CD4-positive, CD25-positive, alpha-beta regulatory T cell (primary cell): Measurements from ENCODE around the gene CHML. TPM values are rescaled to one million over a fixed set of nuclear protein-coding genes. Genes with fewer than 3 reads are reported as not detected.

ENCODE experiments used
- ATAC-seq, 2 donors: fragments of 150-1000 bp; cut with Tn5 transposase; one replicate each; pipeline ENCODE4 v1.10.0; 2021; ENCODE audit warnings: low read depth in 2 of 2, moderate number of reproducible peaks in 2 of 2, moderate library complexity in 1 of 2
- DNase-seq, 3 donors: peaks; one replicate each; pipeline versions ENCODE4 v3.0.0 to v3.0.0-alpha.2; 2012 to 2022; ENCODE audit warnings: mixed read lengths in 1 of 3
- H3K27ac ChIP-seq: one replicate; pipeline ENCODE4 v1.7.0; 2013; ENCODE audit warnings: mild to moderate bottlenecking, low read length; ENCODE audit not compliant: insufficient read depth, poor library complexity, severe bottlenecking
- H3K27me3 ChIP-seq: one replicate; pipeline ENCODE4 v1.7.0; 2013; ENCODE audit warnings: low read length; ENCODE audit not compliant: control insufficient read depth, insufficient read depth
- H3K36me3 ChIP-seq: one replicate; pipeline ENCODE4 v1.7.0; 2013; ENCODE audit warnings: mild to moderate bottlenecking, low read length, moderate library complexity; ENCODE audit not compliant: control insufficient read depth, insufficient read depth
- H3K4me1 ChIP-seq: 2 replicates; pipeline ENCODE4 v1.7.0; 2013; ENCODE audit warnings: mild to moderate bottlenecking, low read length; ENCODE audit not compliant: insufficient read depth, control insufficient read depth, poor library complexity, severe bottlenecking
- H3K4me3 ChIP-seq: one replicate; pipeline ENCODE4 v1.7.0; 2013; ENCODE audit warnings: low read depth, mild to moderate bottlenecking, low read length, moderate library complexity
- H3K9me3 ChIP-seq, 2 experiments: 1 replicate in 1 of 2; 2 replicates in 1 of 2; pipeline ENCODE4 v1.7.0; 2013; ENCODE audit warnings: low read length in 2 of 2, mild to moderate bottlenecking in 1 of 2, moderate library complexity in 1 of 2; ENCODE audit not compliant: control insufficient read depth in 2 of 2
- H3K27ac Mint-ChIP-seq, 3 donors: one replicate each; pipeline ENCODE4 v1.8.0; 2020 to 2022; ENCODE audit warnings: mild to moderate bottlenecking in 3 of 3, mixed read lengths in 3 of 3, moderate library complexity in 2 of 3
- H3K27me3 Mint-ChIP-seq: one replicate; pipeline ENCODE4 v1.8.0; 2022; ENCODE audit warnings: mild to moderate bottlenecking, mixed read lengths
- H3K36me3 Mint-ChIP-seq: one replicate; pipeline ENCODE4 v1.8.0; 2020; ENCODE audit warnings: mixed read lengths
- H3K4me1 Mint-ChIP-seq, 4 donors: one replicate each; pipeline ENCODE4 v1.8.0; 2020 to 2022; ENCODE audit warnings: mixed read lengths in 4 of 4, mild to moderate bottlenecking in 1 of 4
- H3K4me3 Mint-ChIP-seq, 4 donors: one replicate each; pipeline ENCODE4 v1.8.0; 2020 to 2022; ENCODE audit warnings: mild to moderate bottlenecking in 4 of 4, mixed read lengths in 4 of 4, moderate library complexity in 3 of 4
- H3K9me3 Mint-ChIP-seq, 7 donors: one replicate each; pipeline ENCODE4 v1.8.0; 2020 to 2022; ENCODE audit warnings: mixed read lengths in 7 of 7, mild to moderate bottlenecking in 3 of 7, moderate library complexity in 2 of 7
- polyA plus RNA-seq, 4 donors: library from polyadenylated mRNA; unstranded; fragments of 300-500 nt; fragmentation: Illumina TruSeq; gene quantifications; one replicate each; pipeline ENCODE4 v1.2.3, GENCODE V29; 2021
- total RNA-seq: library from RNA; stranded (reverse); gene quantifications from one replicate; pipeline ENCODE4 v1.2.3, GENCODE V29; 2022

The CHML gene
- total and polyA plus RNA-seq, 5 donors from 2014 or later: 1.2 to 5.5 (median 3.3) TPM

DNA sequence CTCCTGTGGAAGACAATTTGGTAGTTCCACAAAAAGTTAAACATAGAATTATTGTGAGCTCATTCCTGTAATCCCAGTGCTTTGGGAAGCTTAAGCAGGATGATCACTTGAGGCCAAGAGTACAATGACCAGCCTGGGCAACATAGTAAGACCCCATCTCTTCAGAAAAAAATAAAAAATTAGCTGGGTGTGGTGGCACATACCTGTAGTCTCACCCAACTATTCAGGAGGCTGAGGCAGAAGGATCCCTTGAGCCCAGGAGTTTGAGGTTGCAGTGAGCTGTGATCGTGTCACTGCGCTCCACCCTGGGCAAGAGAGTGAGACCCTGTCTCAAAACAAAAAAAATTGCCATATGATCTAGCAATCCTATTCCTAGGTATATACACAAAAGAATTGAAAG, 4.1 kb upstream of the CHML start:
- peaks cover 2% of the 10 kb centered on the region for H3K4me1 ChIP-seq
- ATAC-seq (no peak), DNase-seq (no peak)
- Mint-ChIP-seq H3K27me3 (no peaks in the 10 kb centered on the region), H3K4me3 (no peak overlapping the region), H3K9me3 (peaks cover 0 to 4% (median 0%) of the 10 kb centered on the region in 7 donors), H3K36me3 (no peaks in the 10 kb centered on the region), H3K27ac (no peak overlapping the region), H3K4me1 (peaks cover 4 to 7% (median 6%) of the 10 kb centered on the region in 4 donors)
- H3K4me3 ChIP-seq: no peak overlapping the region
- H3K27ac ChIP-seq: no peak overlapping the region
- H3K27me3 ChIP-seq: no peaks in the 10 kb centered on the region
- no peaks in the 10 kb centered on the region for H3K36me3 ChIP-seq
- H3K9me3 ChIP-seq: no peaks in the 10 kb centered on the region

DNA sequence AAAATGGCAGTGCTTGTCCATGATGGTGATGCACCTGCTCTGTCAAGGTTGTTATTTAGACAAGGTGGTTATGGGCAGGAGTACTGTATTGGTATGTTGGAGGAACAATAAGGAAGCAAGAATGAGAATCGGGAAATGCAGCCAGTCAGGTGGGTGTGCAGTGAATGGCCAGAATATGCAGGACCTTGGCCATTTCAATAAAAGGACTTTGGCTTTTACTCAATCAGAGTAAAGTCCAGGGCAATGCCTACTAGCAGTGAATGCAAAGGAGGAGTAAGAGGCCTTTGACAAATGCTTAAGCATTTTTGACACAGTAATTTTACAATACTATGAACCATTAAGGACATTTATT, 2.4 kb upstream of the CHML start:
- ATAC-seq: no peak
- Mint-ChIP-seq H3K36me3 (no peaks in the 10 kb centered on the region), H3K27ac (peak overlapping the region in 1 of 3 donors; percentile 35), H3K27me3 (no peaks in the 10 kb centered on the region), H3K4me3 (peak overlapping the region in 2 of 4 donors; percentile 68 to 88), H3K9me3 (peaks cover 0 to 4% (median 0%) of the 10 kb centered on the region in 7 donors), H3K4me1 (peaks cover 9 to 22% (median 18%) of the 10 kb centered on the region in 4 donors)
- DNase-seq: no peak
- no peaks in the 10 kb centered on the region for H3K27me3 ChIP-seq
- H3K4me3 ChIP-seq: no peak overlapping the region
- H3K36me3 ChIP-seq: no peaks in the 10 kb centered on the region
- no peak overlapping the region for H3K27ac ChIP-seq
- peaks cover 17% of the 10 kb centered on the region for H3K4me1 ChIP-seq
- no peaks in the 10 kb centered on the region for H3K9me3 ChIP-seq

DNA sequence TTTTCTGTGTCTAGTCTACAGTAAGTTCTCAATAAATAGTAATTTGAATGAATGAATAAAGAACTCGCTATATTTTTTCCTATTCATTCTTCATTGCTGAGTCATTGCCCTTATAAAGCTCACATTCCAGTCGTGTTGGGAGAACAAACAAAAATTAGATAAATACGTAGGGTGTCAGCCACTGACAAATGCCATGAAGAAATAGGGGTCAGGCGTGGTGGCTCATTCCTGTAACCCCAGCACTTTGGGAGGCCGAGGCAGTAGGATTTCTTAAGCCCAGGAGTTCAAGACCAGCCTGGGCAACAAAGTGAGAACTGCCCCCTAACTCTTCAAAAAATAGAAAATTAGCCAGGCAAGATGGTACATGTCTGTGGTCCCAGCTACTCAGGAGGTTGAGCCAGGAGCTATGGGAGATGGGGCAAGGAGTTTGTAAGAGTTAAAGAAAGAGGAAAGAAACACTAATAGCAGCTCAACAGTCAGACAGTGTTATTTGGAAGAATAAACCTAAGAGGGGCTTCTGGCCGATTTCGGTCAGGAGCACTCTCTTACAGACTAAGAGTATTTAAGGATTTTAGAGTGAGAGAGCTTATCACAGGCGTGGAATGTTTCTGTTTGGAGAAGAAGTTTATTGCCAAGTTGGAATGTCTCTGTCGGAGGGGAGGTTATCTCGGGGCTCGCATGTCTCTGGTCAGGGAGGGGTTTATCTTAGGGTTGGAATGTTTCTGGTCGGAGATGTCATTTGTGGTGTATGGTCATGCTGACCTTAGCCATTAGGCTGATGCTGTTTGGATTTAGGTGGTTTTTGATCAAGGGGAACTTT, 1.8 kb upstream of the CHML start:
- DNase-seq: no peak
- Histone ChIP-seq H3K4me1 (peaks cover 20% of the 10 kb centered on the region), H3K9me3 (no peaks in the 10 kb centered on the region), H3K4me3 (no peak overlapping the region), H3K27me3 (no peaks in the 10 kb centered on the region), H3K36me3 (no peaks in the 10 kb centered on the region), H3K27ac (no peak overlapping the region)
- no peak for ATAC-seq
- Mint-ChIP-seq H3K36me3 (no peaks in the 10 kb centered on the region), H3K9me3 (peaks cover 0 to 4% (median 0%) of the 10 kb centered on the region in 7 donors), H3K27me3 (no peaks in the 10 kb centered on the region), H3K27ac (peak overlapping the region in 1 of 3 donors; percentile 42), H3K4me3 (peak overlapping the region; percentile 87 to 91 (median 88)), H3K4me1 (peaks cover 13 to 28% (median 23%) of the 10 kb centered on the region in 4 donors)

DNA sequence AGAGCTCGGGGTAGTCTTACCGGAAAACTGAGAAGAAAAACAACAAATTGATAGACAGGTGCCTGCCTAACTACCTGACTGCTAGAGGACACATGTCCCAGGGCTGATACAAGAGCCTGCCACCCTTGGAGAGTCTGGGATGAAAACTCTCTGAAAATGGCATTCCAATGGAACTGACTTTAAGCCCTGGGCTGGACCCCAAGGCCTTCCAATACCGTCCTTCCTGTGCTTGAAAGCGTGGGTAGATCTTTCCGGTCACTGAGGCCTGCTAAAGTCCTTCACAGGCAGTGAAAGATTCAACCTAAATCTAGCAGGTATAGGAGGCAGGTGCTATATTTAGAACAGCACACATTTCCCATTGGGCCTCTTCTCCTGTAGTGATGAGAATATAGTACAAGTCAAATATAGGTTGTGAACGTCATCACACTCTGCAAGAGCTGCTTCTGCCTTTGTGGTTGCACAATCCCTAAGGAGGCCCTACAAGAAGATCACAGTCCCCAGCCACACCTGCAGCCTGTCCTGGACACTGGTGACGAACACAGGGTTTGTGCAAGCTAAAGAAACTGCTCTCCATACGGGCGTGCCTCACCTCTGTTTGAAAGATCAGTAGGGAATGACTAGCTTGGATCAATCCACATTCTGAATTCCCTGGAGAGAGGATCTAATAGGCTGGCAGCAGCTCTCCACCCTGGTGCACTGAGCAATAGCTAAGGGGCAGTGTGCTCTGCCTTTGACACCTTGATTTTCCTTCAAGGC, 876 bp upstream of the CHML start:
- H3K4me1 Mint-ChIP-seq: peaks cover 16 to 34% (median 29%) of the 10 kb centered on the region in 4 donors
- H3K27me3 ChIP-seq: no peaks in the 10 kb centered on the region
- no peak for DNase-seq
- H3K9me3 ChIP-seq: no peaks in the 10 kb centered on the region
- no peaks in the 10 kb centered on the region for H3K36me3 Mint-ChIP-seq
- peak overlapping the region; percentile 38 for H3K4me3 ChIP-seq
- peaks cover 20% of the 10 kb centered on the region for H3K4me1 ChIP-seq
- no peaks in the 10 kb centered on the region for H3K27me3 Mint-ChIP-seq
- H3K27ac ChIP-seq: no peak overlapping the region
- H3K36me3 ChIP-seq: no peaks in the 10 kb centered on the region
- peaks cover 0 to 4% (median 0%) of the 10 kb centered on the region in 7 donors for H3K9me3 Mint-ChIP-seq
- H3K4me3 Mint-ChIP-seq: peak overlapping the region; percentile 87 to 91 (median 88)
- ATAC-seq: no peak
- peak overlapping the region; percentile 53 to 92 (median 89) for H3K27ac Mint-ChIP-seq

DNA sequence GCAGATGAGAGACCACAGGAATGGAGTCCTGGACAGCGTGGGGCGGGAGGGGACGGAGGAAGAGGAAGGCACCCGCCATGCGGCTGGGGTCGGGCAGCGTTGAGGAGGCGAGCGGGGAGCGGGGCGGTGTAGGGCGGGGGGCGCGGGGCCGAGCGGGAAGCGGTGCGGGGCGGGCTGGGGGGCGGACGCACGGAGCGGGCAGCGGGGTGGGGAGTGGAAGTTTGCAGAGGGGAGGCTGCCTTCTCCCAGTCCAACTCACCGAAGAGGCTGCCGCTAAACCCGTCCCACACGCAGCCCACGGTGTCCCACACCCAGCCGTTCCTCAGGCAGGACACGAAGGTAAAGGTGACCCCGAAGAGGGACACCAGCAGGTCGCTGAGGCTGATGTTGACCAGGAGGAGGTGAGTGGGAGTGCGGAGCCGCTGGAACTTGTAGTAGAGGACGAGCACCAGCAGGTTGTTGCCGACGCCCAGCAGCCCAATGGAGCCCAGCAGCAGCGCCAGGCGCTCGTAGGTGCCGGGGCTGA, 483 bp downstream of the CHML start:
- Mint-ChIP-seq H3K4me1 (peaks cover 16 to 41% (median 32%) of the 10 kb centered on the region in 4 donors), H3K36me3 (peaks cover 5% of the 10 kb centered on the region), H3K9me3 (peaks cover 0 to 4% (median 0%) of the 10 kb centered on the region in 7 donors), H3K27ac (peak overlapping the region in 2 of 3 donors; percentile 16 to 92), H3K27me3 (no peaks in the 10 kb centered on the region), H3K4me3 (peak overlapping the region; percentile 86 to 97 (median 92))
- Histone ChIP-seq H3K27me3 (no peaks in the 10 kb centered on the region), H3K36me3 (no peaks in the 10 kb centered on the region), H3K4me3 (peak overlapping the region; percentile 83), H3K4me1 (peaks cover 20% of the 10 kb centered on the region), H3K27ac (peak overlapping the region; percentile 58), H3K9me3 (no peaks in the 10 kb centered on the region)
- DNase-seq (peak in 2 of 3 donors; percentile 15 to 64), ATAC-seq (peak in 1 of 2 donors; percentile 27)

DNA sequence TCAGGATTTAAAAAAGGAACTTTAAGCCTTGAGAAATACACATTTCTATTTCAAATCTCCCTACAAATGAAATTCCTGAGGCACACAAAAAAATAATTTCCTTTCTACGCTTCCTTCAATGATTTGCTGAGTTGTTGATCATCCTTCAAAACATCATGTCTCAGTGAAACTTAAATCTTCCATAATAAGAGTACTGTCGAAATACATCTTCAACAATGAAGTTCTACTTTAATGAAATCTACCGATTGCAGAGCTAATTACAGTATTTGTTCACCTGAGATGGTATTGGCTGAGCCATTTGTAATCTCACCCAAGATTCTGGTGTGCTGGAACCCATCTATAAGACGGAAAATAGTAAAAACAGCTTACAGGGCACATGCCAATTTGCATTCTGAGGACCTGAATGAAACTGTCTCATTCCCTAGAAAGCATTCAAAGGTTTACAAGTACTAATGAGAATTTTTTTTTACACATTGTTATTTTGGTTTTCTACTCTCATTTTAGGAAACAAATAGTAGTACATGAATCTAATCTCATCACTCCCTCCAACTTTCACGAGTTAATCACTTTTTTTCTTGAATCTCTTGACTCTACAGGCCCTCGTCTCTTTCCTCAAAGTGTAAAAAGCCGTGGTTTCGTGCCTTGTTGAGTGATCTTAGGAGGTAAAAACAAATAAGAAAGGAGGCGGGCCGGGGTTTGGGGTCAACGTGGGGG, 1.1 kb downstream of the CHML start:
- peak overlapping the region; percentile 83 for H3K4me3 ChIP-seq
- peak in 2 of 3 donors; percentile 8 to 42 for DNase-seq
- H3K27ac ChIP-seq: peak overlapping the region; percentile 58
- Mint-ChIP-seq H3K27me3 (no peaks in the 10 kb centered on the region), H3K27ac (peak overlapping the region; percentile 16 to 92 (median 50)), H3K4me3 (peak overlapping the region; percentile 86 to 97 (median 92)), H3K36me3 (peaks cover 5% of the 10 kb centered on the region), H3K4me1 (peaks cover 20 to 41% (median 34%) of the 10 kb centered on the region in 4 donors), H3K9me3 (peaks cover 0 to 4% (median 0%) of the 10 kb centered on the region in 7 donors)
- peaks cover 2% of the 10 kb centered on the region for H3K36me3 ChIP-seq
- no peaks in the 10 kb centered on the region for H3K9me3 ChIP-seq
- peaks cover 20% of the 10 kb centered on the region for H3K4me1 ChIP-seq
- no peaks in the 10 kb centered on the region for H3K27me3 ChIP-seq
- no peak for ATAC-seq

DNA sequence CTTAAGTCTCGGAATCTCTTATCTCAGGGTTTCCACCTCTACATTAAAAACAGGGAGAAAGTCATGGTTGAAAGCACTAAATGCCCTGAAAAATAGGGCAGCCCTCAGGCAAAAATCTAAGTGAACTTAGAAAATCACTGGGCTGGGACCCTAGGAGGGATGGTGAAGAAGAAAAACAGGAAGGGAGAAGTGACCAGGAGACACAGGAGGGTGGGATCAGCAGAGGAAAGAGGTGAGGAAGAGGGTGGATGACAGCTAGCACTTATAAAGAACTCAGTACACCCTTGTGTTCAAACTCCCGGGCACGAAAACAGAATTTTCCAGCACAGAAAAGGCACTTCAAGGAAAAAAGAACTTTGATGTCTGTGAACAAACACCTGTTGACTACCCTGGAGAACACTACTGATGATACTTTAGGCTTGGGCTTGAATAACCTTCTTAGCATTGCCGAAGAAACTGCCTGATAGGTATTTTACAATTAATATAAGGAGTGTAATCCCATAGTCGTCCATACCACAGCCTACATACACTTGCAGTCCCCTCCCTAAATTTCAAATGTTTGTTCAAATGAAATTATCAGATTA, 2.0 kb downstream of the CHML start:
- Histone ChIP-seq H3K4me1 (peaks cover 20% of the 10 kb centered on the region), H3K36me3 (peaks cover 5% of the 10 kb centered on the region), H3K27me3 (no peaks in the 10 kb centered on the region), H3K4me3 (peak overlapping the region; percentile 83), H3K27ac (no peak overlapping the region), H3K9me3 (no peaks in the 10 kb centered on the region)
- ATAC-seq (no peak), DNase-seq (peak in 1 of 3 donors; percentile 2)
- Mint-ChIP-seq H3K36me3 (peaks cover 5% of the 10 kb centered on the region), H3K4me1 (peaks cover 20 to 41% (median 34%) of the 10 kb centered on the region in 4 donors), H3K9me3 (peaks cover 0 to 4% (median 0%) of the 10 kb centered on the region in 7 donors), H3K4me3 (peak overlapping the region; percentile 45 to 97 (median 68)), H3K27ac (no peak overlapping the region), H3K27me3 (no peaks in the 10 kb centered on the region)
